Subcutaneous adipose tissue (tissue), 4 donors: Measurements from ENCODE around the gene TMEM151B. TPM values are rescaled to one million over a fixed set of nuclear protein-coding genes. Genes with fewer than 3 reads are reported as not detected.

Source experiments
- total RNA-seq, 4 donors: library from RNA; depleted of rRNA; stranded (reverse); fragments of >200 nt; gene quantifications; one replicate each; pipeline ENCODE4 v1.1.0, GENCODE V29; 2016
- TF ChIP-seq, protein P1 (sequence below): fragments of 450-650 bp; IDR thresholded peaks from one replicate; pipeline ENCODE4 v1.5.1; 2016; ENCODE audit warnings: low read depth, mild to moderate bottlenecking, control low read depth, antibody characterized with exemption, moderate library complexity

TMEM151B gene
- total RNA-seq, 4 donors from 2014 or later: not detected

DNA sequence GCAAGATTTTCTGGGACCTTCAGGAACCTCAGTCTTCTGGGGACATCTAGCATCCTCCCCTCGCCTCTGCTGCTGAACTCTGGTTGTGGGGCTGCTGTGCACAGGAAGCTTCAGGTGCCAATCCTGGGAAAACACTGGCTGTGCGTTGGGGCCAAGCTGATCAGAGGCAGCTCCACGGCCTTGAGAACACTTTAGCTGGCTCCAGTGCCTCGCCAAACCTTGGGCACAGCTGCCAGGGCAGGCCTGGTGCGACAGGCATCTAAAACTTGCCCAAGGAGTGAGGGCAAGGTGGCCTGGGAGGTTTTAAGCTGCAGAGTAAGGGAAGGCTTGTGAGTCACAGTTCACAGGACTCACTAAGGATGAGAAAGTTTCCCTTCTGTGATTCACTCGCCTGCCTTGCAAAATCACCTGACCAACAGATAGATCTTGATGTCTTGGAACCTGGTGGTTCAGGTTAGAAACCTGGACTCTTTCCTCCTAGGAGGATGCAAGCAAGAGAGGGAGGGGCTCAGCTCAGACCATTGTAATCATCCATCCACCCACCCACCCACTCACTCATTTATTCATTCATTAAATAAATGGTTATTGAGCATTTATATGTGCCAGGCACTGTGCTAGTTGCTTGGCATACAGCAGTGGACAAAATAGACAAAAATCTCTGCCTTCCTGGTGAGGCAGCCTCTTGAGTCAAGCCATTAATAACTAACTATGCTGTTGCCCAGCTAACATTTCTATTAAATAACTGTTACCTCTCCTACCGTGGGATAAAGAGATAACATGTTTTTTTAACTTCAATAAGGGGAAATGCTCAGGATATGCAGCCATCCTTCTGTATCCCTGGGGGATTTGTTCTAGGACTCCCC lies 69.7 kb downstream of the TMEM151B start:
- TF ChIP-seq, protein P1, sequence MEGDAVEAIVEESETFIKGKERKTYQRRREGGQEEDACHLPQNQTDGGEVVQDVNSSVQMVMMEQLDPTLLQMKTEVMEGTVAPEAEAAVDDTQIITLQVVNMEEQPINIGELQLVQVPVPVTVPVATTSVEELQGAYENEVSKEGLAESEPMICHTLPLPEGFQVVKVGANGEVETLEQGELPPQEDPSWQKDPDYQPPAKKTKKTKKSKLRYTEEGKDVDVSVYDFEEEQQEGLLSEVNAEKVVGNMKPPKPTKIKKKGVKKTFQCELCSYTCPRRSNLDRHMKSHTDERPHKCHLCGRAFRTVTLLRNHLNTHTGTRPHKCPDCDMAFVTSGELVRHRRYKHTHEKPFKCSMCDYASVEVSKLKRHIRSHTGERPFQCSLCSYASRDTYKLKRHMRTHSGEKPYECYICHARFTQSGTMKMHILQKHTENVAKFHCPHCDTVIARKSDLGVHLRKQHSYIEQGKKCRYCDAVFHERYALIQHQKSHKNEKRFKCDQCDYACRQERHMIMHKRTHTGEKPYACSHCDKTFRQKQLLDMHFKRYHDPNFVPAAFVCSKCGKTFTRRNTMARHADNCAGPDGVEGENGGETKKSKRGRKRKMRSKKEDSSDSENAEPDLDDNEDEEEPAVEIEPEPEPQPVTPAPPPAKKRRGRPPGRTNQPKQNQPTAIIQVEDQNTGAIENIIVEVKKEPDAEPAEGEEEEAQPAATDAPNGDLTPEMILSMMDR: no peak

DNA sequence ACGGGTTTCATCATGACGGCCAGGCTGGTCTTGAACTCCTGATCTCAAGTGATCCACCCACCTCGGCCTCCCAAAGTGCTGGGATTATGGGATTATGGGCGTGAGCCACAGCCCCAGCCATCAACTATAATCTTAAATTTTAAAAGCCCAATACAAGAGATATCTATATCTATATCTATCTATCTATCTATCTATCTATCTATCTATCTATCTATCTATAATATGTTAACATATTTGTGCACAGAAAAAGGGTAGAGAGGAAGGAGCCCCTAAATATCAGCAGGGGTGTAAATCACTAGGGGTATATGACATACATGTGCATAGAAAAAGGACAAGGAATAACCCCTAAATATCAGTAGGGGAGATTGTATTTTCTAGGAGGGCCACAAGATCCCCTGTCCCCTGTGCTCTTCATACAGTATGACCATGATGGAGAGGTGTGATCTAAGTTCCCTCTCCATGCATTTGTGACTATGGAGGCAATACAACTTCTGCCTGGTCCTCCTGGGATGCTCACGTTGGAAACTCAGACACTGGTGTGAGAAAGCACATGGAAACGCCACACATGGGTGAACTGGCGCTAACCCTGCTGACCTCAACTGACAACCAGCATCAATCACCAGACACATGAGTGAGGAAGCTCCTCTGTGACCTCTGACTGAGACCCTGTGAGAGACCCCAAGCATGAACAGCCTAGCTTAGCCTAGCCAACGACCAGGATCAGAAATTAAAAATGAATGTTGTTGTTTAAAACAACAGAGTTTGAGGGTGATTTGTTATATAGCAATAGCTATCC lies 71.0 kb downstream of the TMEM151B start:
- TF ChIP-seq, protein P1: no peak

DNA sequence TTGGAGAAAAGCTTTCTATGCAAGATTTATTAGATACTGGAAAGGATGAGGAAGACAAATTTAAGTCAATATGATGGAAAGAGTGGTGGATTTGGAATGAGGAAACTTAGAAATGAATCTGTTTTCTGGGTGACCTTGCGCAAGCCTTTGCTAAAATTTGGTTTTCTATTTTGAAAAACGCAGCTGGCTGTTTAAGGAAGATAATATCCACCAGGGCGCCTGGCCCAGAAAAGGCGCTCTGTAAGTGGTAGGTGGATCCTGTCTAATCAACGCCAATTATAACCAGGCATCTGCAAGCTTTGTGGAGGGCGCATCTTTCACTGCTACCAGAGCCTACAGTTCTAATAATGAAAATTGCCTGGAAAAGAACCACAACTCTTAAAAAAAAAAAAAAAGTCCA lies 71.8 kb downstream of the TMEM151B start:
- TF ChIP-seq, protein P1: no peak

DNA sequence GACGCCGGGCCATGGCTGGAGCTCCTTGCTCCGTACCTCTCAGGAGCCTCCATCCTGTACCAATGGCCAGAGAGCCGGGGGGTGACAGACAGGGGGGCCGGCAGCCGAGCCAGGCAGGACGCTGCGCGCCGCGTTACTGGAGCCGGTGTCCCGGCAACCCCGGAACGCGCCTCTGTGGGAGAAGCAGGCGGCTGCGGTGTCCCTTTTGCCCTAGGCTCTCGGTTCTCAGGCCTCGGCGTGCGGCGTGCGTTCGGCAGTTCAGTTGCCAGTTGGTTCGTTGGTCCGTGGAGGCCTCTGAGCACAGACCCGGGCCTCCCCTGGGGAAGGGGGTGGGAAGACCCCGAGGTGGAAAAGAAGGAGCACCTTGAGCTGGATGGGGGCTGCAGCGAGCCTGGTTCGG lies 72.2 kb downstream of the TMEM151B start, which contains the start of gene SPATS1:
Gene SPATS1 (plus strand): TSS at position 162 of the 400 bp plus-strand sequence. CDS start 446 bp downstream, outside the sequence.
- TF ChIP-seq, protein P1: no peak

DNA sequence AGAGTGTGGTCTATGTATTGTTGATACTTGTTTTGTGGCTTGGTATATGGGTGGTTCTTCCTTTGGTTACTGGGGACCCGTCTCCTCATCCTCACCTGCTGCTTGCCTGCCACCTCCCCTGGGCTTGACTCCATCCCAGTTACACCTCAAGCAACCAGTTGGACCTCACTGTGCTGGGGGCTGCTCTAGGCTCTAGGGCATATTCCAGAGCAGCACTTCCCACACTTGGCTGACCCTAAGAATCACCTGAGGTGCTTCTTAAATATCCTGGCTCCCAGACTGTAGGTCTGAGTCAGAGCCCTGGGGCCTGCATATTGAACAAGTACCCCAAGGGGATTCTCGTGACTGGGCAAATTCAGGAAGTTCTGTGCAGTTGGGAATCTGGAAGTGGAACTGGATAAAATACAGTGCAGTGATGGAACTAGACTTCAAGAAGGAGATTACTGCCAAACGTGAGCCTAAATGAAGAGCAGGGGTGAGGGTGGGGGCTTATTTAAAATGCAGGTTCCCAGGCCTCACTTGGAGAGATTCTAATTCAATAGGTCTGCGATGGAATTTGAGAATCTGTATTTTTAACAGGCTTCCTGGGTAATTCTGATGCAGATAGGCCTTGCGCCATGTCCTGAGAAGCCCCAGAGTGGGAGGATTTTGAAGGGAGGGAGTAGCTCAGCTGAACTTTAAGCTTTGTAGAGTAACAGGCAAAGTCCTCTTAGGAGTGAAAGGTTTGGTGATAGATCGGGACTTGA lies 79.8 kb downstream of the TMEM151B start:
- TF ChIP-seq, protein P1: no peak

DNA sequence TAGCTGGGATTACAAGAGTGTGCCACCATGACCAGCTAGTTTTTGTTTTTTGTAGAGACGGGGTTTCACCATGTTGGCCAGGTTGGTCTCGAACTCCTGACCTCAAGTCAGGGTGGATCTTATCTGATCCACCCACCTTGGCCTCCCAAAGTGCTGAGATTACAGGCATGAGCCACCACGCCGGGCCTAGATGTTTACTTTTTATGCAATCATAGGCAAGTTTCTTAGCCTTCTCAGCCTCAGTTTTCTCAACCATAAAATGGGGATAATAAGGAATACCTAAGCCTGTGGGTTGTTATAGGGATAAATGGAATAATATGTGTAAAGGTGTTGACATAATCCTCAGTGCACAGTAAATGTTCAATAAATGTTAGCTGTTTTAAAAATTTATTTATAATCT lies 82.0 kb downstream of the TMEM151B start:
- TF ChIP-seq, protein P1: no peak
